Activated CD8-positive, alpha-beta memory T cell treated with anti-CD3 and anti-CD28 coated beads, Interleukin-2, amount 50 U/mL, for 1 hour (primary cell): Measurements from ENCODE around the gene ANKH.

ENCODE experiments used
- DNase-seq: peaks from one replicate; pipeline ENCODE4 v3.0.0-alpha.2; 2020; ENCODE audit errors: extremely low read depth

ANKH gene

DNA sequence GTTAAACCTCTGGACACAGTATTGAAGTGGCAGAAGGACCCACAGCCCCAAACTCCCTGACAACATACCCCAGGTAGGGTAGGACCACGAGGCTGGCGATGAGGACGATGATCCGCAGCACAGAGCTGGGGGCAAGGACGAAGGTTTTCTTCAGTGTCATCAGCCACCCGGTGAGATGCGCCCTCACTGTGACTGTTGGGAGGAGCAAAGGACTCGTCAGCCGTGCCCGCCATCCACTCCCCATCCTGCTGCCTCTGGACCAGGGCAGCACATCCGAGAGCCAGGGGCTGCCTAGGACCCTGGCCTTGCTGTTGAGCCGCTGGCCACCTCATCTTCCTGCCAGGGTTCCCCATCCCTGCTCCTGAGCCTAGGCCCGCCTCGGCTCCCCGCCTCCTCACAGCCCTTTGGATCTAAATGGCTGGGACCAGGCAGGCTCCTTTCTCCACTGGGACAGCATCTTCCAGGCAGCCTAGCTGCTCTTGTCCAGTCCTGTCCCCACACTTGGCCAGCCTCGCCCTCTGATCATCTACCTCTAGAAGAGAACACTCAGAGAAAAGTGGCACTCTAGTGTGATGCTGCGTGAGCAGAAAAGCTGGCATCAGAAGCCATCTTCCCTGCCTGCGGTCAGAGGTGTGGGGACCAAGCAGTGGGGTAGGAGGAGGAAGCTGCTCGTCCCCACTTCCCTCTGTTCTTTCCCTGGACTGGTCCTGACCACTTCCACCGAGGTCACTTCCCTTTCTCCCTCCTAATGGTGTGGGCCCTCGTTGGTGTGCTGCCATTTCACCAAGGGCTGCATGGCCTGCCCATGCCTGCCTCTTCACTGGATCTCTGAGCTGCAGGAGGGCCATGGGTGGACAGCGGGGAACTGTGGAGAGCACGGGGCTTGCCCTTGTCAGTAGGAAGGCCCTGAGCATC lies 157.8 kb downstream of the ANKH start:
- DNase-seq, result no peak

DNA sequence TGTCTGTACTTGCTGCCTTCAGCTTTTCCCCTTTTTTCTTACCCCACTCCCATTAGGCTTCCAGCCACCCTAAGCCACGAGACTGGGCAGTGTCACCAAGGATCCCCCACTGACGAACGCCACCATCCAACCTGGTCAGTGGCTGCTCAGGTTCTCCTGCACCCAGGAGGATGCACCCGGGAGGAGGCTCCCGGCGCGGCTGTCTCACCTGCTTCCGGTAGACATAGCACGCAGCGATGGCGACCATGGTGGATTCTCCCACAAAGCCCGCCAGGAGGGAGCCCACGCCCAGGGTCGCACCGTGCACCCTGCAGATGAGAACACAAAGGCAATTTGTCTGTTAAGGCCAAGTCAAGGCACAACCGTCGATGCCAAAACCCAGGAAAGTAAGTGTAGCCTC lies 158.9 kb downstream of the ANKH start:
- DNase-seq, result no peak

- no peak for DNase-seq
These were observed 159.4 kb downstream of the ANKH start for GRCh38 chr5:14712131-14712530.

- DNase-seq, result no peak
These were observed 161.1 kb downstream of the ANKH start for GRCh38 chr5:14710313-14710994.

DNA sequence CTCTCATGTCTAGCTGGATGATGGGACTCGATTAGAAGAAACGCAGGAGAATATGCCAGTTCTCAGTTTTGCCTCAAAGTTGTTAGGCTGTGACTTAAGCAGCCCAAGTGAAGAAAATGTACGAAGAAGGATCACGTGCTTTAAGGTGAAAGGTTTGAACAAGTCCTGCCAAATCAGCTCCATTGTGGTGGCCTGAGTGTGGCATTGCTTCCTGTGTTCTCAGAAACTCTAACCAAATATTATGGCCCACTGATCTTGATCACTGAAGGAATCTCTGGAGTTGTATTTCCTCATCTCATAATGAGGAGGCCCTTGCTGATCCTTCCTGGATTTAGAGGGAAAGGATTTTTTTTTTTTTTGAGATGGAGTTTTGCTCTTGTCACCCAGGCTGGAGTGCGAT lies 163.0 kb downstream of the ANKH start:
- DNase-seq, result no peak

DNA sequence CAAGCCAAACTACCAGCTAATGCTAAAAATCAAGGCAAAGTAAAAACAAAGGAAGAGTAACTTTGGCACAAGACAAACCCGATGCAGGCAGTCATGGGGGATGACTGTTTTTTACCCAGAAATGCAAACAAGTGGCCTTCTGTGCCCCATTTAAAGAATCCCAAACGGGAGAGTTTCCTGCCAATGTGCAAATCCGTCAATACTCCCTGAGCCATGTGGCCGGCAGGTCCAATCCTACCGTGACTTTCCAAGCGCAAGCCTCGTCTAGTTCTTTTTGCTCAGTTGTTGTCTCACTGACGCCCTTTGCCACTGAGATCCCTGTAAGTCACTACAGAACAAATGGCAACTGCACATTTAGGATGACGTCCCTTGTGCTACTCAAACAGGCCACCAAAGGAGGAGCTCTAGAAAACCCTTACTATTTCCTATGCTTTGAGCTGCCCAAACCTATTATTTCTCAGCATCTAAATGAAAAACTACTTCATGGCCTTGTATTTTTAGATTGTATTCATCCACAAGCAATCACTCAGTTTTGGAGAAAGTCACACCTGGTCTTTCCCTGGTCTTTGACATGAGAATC lies 163.7 kb downstream of the ANKH start:
- DNase-seq, result no peak

- DNase-seq, result peak; percentile 20
These were observed 165.0 kb downstream of the ANKH start for GRCh38 chr5:14706615-14707021.

DNA sequence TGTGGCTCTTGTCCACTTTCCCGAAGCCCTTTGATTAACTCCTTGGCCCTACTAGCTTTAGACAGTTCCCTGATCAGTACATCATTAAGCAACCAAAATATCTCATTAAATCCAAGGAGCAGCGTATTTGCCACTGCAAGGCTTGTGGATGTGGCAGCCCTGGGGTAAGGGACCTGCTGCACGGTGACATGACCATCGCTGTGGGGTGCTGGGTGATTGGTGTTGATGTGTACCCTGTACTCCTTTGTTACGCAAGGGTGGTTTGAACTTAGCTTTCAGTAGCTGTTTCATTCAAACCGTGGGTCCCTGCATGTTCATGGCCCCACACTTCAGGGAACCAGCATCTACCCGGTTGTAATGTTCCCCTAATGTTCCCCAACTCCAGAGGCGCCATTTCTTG lies 166.0 kb downstream of the ANKH start:
- DNase-seq, result no peak

DNA sequence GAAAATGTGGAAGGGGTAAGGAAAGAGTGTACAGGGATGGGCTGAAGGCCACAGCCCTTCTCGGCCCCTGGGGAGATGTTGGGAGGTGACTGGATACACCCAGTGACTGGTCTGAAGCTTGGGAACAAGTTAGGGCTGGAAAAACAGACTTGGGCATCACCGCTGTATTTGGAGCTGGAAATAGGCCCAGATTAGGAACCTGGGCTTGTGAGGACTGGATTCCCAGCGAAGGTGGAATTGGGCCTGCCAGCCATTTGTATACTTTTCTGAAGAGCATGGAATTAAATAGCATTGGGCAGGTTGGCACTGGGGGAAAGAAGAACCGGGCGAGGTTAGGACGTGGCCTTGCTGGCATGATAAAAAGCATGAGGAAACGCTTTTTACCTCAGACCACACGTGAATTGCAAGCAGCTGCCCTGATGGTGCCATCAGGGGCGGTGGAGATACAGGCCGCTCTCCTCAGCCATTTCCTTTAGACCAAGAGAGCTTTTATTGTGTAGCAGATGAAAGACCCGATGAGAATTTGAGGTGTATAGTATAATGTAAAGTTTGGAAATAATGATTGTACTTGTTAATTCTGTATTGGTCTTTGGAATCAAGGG lies 169.2 kb downstream of the ANKH start:
- DNase-seq, result no peak

DNA sequence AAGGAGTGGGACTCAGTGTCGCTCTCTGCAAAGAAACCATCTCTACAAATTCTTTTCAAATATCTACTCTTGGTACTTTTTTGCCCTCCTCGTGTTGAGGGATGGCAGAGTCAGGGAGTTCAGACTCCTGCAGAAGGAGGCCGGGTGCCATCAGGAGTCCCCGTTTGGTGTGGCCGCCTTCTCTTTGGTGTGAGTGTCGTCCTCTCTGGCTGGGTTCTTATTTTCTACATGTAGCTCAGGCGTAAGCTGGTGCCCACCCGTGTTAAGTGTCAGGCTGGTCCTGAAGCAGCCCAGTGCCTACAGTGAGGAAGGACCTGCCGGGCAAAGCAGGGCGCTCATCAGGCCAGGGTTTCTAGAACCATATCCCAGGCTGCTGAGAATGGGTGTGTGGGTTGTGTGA lies 170.0 kb downstream of the ANKH start:
- no peak for DNase-seq

DNA sequence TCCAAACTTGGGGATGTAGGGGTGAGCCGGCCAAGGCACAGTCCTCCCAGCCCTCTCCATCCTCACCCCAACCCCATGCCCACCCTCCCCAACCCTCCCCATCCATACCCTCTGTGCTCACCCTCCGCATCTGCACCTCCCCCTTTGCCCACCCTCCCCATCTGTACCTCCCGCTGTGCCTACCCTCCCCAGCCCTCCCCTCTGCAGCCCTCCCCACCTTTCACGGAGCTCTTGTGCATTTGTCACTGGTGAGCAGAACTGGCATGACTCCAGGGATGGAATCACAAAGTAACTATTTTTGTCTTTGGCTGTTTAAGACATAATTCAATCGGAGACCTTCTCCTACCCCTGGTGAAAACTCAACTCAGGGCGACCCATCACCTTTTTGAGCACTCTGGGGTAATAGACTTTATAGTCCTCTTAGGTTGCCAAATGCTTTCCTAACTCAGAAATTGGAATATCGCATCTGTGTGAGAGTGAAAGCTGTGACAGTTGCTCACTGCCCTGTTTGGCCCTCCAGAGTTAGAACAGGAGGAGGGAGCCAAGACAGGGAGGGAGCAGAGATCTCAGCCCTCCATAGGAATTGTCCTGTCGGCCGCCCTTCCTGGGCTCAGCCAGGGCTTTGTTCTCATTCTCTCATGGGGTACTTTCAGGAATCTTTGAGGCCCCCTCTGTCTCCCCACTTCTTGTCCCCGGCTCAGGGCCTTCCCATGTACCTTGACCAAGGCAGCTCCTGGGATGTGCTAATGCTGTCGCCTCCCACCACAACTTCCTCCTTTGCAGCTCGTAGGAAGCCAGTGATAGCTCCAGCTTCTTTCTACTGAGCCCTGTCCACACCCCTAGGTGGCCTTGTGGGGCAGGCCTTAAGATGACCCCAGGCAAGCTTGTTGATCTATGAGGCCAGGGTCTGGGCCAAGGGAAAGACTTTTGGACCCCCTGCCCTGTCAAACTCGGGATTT lies 170.8 kb downstream of the ANKH start:
- no peak for DNase-seq

DNA sequence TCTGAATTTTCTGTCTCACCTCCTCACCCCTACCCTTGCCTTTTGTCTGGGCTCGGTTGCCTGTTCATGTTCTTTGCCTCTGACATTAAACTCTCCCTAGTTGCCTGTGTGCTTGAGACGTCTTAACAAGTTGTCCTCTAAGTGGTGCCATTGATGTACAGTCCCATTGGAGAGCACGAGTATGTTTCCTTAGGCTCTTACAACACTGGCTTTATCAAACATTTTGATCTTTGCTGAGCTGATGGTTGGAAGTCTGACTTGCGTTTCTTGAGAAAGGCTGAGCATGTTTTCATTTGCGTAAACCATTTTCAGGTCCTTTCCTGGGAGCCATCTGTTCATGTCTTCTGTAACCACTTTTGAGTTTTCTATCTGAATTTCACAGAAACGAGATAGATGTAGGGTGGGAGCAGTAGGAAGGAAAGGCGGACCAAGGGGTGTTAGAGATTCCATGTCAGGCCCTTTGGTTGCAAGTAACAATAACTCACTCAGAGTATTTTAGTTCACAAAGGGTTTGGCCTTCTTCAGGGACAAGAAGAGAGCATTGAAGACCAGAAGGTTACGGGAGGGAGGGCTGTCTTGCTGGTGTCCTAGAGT lies 171.7 kb downstream of the ANKH start:
- DNase-seq, result no peak

DNA sequence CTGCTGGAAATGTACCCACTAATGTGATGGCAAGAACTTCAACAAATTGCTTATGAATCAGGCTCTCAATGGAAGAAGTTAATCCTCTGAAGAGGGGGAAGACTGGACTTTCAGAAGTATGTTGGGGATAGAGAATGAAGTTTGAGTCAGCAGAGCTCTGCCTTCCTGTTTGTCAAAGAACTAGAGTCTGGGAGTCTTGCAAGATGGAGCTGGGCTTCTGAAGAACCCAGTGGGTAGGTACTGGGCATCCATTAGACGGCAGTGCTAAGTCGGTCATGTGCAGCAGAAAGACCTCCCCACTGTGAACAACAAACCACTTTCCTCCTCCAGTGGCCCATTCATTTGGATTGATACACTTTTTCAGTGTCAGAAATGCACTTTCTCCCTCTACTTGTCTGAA lies 172.4 kb downstream of the ANKH start:
- no peak for DNase-seq

DNA sequence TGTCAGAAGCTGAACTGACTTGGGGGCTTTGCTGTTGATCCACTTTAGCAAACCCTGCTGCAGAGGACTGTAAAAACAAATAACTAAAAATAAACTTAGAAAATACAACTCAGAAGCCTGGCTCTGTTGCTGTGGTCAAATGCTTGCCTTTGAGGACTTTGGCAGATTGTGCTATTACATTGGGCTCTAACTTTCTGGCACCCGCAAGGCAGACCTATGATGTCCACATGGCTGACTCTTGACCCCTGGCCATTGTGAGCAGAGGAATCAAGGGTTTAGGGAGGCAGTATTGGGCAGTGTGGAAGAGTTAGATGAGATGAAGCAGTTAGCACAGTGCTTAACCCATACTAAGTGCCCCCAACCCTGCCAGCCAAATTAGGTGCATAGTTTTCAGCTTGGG lies 173.1 kb downstream of the ANKH start:
- DNase-seq, result no peak

DNA sequence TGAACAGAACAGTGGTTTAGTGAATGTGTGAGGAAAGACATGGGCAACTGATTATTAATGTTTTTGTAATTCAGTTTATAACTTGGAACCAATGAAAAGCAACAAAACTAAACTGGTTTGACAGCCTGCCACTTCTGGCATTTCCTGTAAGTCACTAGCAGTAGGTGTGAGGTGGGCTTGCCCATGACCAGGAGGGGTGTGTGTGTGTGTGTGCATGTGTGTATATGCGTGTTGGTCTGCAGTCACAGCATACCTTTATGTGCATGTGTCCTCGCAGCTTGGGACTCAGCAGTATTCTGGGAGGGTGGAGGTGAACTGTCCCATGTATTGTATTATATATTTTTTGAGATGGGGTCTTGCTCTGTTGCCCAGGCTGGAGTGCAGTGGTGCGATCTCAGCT lies 174.7 kb downstream of the ANKH start:
- no peak for DNase-seq

DNA sequence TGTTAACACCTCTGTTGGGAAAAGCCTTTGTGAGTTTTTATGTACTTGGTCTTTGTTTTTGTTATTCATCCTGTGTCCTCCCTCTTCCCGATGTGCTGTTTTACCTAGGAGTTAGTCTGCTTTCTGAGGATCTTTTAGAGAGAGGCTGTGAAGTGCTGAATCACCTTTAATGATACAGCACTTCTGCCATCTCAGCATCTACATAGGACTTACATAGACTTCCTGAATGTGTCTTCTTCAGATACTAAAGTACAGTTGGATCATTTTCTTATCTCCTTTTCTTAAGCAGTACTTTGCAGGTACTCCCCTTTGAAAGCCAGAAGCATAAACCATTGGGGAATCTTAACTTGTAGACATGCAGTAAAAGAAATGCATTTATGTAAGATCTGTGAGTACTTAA lies 175.5 kb downstream of the ANKH start:
- no peak for DNase-seq

DNA sequence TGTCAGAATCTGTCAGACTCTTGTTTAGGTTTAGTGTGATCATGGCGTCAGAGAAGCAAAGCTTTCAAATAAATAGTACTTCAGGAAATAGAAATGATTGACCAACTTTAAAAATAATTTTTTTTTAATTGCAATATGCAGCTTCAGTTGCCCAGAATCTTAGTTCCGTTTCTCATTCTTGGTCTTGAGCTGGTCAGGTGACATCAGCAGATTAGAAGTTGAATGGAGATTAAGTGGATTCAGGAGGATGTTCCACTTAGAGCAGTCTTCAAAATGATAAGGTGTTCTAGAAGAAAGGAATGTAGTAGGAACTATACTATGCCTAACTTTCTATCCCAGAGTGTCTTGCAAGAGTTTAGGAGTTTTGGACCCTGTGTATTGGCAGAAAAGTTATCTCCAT lies 176.4 kb downstream of the ANKH start:
- DNase-seq, result no peak

- DNase-seq, result no peak
These were observed 178.5 kb downstream of the ANKH start for GRCh38 chr5:14693070-14693469.

GRCh38 chr5:14687023-14687665 lies 184.4 kb downstream of the ANKH start:
- DNase-seq, result no peak

DNA sequence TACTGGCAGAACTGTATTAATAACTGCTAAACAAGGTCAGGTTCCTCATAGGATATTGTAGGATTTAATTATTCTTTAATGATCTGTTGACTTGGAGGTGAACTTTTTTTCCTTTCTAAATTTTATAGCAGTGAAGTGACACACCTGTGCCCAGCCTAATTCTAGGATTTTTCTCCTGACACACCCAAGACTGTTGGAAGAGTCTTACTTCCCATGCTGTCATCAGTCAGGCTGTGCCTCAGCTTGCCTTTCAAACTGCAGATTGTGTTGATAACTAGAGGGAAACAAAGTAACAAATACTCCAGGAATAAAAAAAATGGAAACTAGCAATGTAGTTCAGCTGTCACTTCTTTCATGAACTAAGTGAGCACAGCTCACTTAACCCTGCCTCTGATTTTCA lies 185.1 kb downstream of the ANKH start:
- DNase-seq, result no peak
